T-helper 2 cell treated with Interferon-gamma antibody and Interleukin-4, amounts not matched to agents 100 ng/mL and 5 ng/mL, for 36 hours (primary cell): Measurements from ENCODE around the gene MAD1L1. TPM values are rescaled to one million over a fixed set of nuclear protein-coding genes. Genes with fewer than 3 reads are reported as not detected.

Experiments used
- intact Hi-C: fragments of 100-400 bp; cut with micrococcal nuclease; formaldehyde crosslinking; loops from one replicate; pipeline ENCODE4 v1.15.1; 2023
- total RNA-seq: library from RNA; stranded (reverse); gene quantifications from 2 replicates; pipeline ENCODE4 v1.2.3, GENCODE V29; 2022

The MAD1L1 gene
- total RNA-seq, 1 donor from 2014 or later, result 130 TPM

- intact Hi-C loops, result loop anchor here (1.0 to 5.0 kb wide), 5 partner anchors 70 to 738 kb away; partner anchors contain the start of genes EIF3B, INTS1, PSMG3 and SNX8
Measured at GRCh38 chr7:2242541-2243429, 10.0 kb upstream of the MAD1L1 start.

GRCh38 chr7:2241580-2242540, 9.1 kb upstream of the MAD1L1 start, which contains the start of the genes MRM2 and NUDT1:
MRM2 (minus strand) TSS chr7:2242205; CDS start chr7:2242169, 36 bp downstream.
NUDT1 (plus strand) TSS chr7:2242226; CDS start chr7:2244575, 2,349 bp downstream.
- intact Hi-C loops, result loop anchor here (1.0 to 5.0 kb wide), 5 partner anchors 70 to 738 kb away; partner anchors contain the start of genes EIF3B, INTS1, PSMG3 and SNX8

- intact Hi-C loops, result no loop called here
Measured at GRCh38 chr7:2239242-2239641, 6.5 kb upstream of the MAD1L1 start.

- intact Hi-C loops, result no loop called here
Measured at GRCh38 chr7:2237109-2237602, 4.4 kb upstream of the MAD1L1 start.

GRCh38 chr7:2233926-2234325, 1.2 kb upstream of the MAD1L1 start:
- intact Hi-C loops, result no loop called here

- intact Hi-C loops, result loop anchor here (1.0 kb wide), 1 partner anchor 122 kb away; the partner anchor contains the start of gene EIF3B
Measured at GRCh38 chr7:2231992-2232765, 566 bp downstream of the MAD1L1 start.

- intact Hi-C loops, result no loop called here
Measured at GRCh38 chr7:2230882-2231281, 1.9 kb downstream of the MAD1L1 start.

GRCh38 chr7:2230226-2230625, 2.5 kb downstream of the MAD1L1 start:
- intact Hi-C loops, result no loop called here

GRCh38 chr7:2229467-2229866, 3.3 kb downstream of the MAD1L1 start:
- intact Hi-C loops, result no loop called here

- intact Hi-C loops, result no loop called here
Measured at GRCh38 chr7:2228921-2229320, 3.8 kb downstream of the MAD1L1 start.

GRCh38 chr7:2227699-2228098, 5.0 kb downstream of the MAD1L1 start:
- intact Hi-C loops, result no loop called here

GRCh38 chr7:2225830-2226229, 6.9 kb downstream of the MAD1L1 start:
- intact Hi-C loops, result no loop called here

- intact Hi-C loops, result no loop called here
Measured at GRCh38 chr7:2225336-2225735, 7.4 kb downstream of the MAD1L1 start.

- intact Hi-C loops, result no loop called here
Measured at GRCh38 chr7:2224934-2225333, 7.8 kb downstream of the MAD1L1 start.

GRCh38 chr7:2224491-2224928, 8.2 kb downstream of the MAD1L1 start:
- intact Hi-C loops, result no loop called here

- intact Hi-C loops, result no loop called here
Measured at GRCh38 chr7:2223321-2223720, 9.4 kb downstream of the MAD1L1 start.

- intact Hi-C loops, result no loop called here
Measured at GRCh38 chr7:2222516-2222915, 10.2 kb downstream of the MAD1L1 start.

GRCh38 chr7:2220954-2221353, 11.8 kb downstream of the MAD1L1 start:
- intact Hi-C loops, result no loop called here

- intact Hi-C loops, result no loop called here
Measured at GRCh38 chr7:2220506-2220905, 12.2 kb downstream of the MAD1L1 start.

GRCh38 chr7:2220030-2220429, 12.7 kb downstream of the MAD1L1 start:
- intact Hi-C loops, result no loop called here
